Mucosa of stomach (tissue), 1 donor: ENCODE measurements around the gene INIP.

Experiments
- H3K27me3 ChIP-seq: one replicate; pipeline ENCODE4 v1.7.0; 2013; ENCODE audit warnings: mild to moderate bottlenecking, low read length; ENCODE audit not compliant: control insufficient read depth, insufficient read depth
- H3K36me3 ChIP-seq: one replicate; pipeline ENCODE4 v1.7.0; 2013; ENCODE audit warnings: low read length; ENCODE audit not compliant: control insufficient read depth, insufficient read depth
- H3K4me1 ChIP-seq: one replicate; pipeline ENCODE4 v1.7.0; 2013; ENCODE audit warnings: mild to moderate bottlenecking, low read length; ENCODE audit not compliant: control insufficient read depth, insufficient read depth
- H3K4me3 ChIP-seq: one replicate; pipeline ENCODE4 v1.7.0; 2013; ENCODE audit warnings: low read length
- H3K9ac ChIP-seq: one replicate; pipeline ENCODE4 v1.7.0; 2013; ENCODE audit warnings: mild to moderate bottlenecking, low read length, moderate library complexity
- H3K9me3 ChIP-seq: one replicate; pipeline ENCODE4 v1.7.0; 2013; ENCODE audit warnings: mild to moderate bottlenecking, low read length, moderate library complexity; ENCODE audit not compliant: control insufficient read depth
- donor health status: Pancreatic carcinoma.

INIP gene, protein sequence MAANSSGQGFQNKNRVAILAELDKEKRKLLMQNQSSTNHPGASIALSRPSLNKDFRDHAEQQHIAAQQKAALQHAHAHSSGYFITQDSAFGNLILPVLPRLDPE

DNA sequence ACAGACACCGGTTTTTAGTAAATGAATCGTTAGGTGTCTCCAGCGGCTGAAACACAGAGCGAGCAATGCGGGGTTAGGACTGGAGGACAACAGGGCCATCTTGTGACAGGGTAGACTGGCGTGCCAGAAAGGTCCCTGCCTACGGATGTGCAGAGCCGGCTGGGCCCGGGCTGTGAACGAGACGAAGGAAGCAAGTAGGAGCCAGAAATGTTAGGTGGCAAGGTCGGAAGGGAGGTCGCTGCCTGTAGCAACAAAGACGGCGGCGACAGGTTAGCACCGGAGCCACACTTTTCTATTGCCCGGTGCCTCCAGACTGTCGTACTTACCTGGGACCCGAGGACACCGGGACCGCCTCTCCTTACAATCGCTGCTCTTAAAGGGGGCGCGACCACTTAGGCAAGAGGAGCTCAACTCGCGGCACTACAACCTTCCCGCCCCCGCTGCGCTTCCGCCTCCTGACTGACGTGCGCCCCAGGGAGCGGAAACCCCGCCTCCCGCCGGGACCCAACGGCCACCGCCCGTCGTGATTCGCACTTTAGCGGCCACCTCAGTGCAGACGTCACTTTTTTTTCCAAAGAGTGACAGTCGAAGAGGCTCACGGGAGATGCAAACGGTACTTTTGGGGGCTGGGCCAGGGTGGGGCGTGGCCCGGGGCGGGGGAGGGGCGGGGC, at the start of gene INIP:
INIP (minus strand) TSS at position 457 of the 671 bp plus-strand sequence. CDS start 1,632 bp downstream, outside the sequence.
- Histone ChIP-seq H3K9ac (peak within 1 kb of the TSS; percentile 96), H3K9me3 (no peaks in the 10 kb centered on the region), H3K27me3 (no peaks in the 10 kb centered on the region), H3K36me3 (no peaks in the 10 kb centered on the region), H3K4me3 (peak within 1 kb of the TSS; percentile 92), H3K4me1 (no peaks in the 10 kb centered on the region)

DNA sequence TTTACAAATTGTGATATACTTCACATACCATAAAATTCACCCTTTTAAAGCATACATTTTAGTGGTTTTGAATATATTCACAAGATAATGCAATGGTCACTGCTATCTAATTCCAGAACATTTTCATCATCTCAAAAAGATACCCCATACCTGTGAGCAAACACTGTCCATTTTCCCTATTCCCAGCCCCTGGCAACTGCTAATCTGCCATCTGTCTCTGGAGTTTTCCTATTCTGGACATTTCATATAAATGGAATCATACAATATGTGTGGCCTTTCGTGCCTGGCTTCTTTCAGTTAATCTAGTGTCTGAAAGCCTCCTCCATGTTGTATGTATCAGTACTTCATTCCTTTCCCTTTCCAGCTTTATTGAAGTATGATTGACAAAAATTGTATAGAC, 47.4 kb upstream of the INIP start:
- Histone ChIP-seq H3K27me3 (no peaks in the 10 kb centered on the region), H3K9me3 (no peaks in the 10 kb centered on the region)

DNA sequence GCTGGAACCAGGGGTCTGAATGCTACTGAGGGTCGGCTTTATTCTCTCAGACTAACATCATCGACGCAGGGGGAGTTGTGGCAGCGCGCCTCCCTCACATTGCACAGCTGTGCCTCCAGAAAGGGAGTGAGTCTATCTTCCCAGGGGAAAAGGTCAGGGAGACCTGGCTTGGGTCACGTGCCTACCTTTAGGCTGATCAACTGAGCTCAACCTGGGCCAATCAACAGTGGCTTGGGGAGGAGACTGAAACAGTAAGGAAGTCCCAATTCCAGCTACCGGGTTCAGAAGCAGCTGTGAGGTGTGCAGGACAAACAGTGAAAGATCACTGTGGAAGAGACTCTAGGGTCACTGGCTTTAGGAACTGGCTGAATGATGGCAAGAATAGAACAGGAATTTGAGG, 46.9 kb upstream of the INIP start:
- Histone ChIP-seq H3K4me3 (no peak overlapping the region), H3K9ac (no peak overlapping the region), H3K36me3 (no peaks in the 10 kb centered on the region), H3K27me3 (no peaks in the 10 kb centered on the region), H3K9me3 (no peaks in the 10 kb centered on the region), H3K4me1 (peaks cover 7% of the 10 kb centered on the region)

More for the DNA sequence above, 47.4 kb upstream of the INIP start:
- peaks cover 7% of the 10 kb centered on the region for H3K4me1 ChIP-seq
- no peak overlapping the region for H3K9ac ChIP-seq
- no peak overlapping the region for H3K4me3 ChIP-seq
- H3K36me3 ChIP-seq = no peaks in the 10 kb centered on the region

DNA sequence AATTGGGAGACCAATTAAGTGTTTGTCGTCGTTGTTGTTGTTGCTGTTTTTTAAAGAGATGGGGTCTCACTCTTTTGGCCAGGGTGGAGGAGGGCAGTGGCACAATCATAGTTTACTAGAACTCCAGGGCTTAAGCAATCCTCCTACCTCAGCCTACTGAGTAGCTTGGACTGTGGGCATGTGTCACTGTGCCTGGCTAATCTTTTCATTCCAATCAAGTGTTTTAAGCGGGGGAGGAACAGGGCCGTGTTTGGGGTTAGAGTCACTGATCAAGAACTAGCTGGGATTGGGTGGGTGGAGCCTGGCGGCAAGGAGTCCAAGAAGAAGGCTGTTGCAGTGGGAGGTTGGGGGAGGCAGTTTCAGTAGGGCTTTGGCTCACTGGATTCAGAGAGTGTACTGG, 46.4 kb upstream of the INIP start:
- Histone ChIP-seq H3K27me3 (no peaks in the 10 kb centered on the region), H3K4me1 (peaks cover 7% of the 10 kb centered on the region), H3K36me3 (no peaks in the 10 kb centered on the region), H3K9me3 (no peaks in the 10 kb centered on the region), H3K9ac (no peak overlapping the region), H3K4me3 (no peak overlapping the region)

DNA sequence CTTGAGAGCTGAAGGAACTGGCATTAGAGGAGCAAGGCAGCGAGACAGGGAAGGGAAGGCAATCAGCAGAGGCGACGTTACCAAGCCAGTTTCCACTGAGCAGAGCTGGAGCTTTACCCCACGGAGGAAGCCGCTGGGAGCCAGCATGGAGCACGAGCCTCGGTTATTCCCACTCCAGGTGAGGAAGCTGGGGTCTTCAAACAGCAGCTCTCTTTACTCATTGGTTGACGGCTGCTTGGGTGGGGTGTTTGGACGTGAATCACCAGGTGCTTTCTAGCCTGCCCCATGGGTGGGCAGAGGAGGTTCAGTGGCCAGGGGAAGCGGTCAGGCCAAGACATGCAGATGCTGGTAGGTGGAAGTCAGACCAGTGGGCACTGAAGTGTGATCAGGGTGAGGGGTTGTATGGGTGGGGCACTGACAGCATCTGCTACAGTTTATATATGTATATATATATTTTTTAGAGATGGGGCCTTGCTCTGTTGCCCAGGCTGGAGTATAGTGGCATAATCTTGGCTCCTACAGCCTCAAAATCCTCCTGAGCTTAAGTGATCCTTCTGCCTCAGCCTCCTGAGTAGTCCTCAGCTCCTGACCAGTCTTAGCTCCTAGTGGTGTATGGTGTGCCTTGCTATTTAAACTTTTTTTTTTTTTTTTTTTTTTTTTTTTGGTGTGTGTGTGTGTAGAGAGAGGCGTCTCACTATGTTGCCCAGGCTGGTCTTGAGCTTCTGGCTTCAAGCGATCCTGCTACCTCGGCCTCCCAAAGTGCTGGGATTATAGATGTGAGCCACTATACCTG, 45.0 kb upstream of the INIP start:
- H3K36me3 ChIP-seq = no peaks in the 10 kb centered on the region
- H3K9me3 ChIP-seq = no peaks in the 10 kb centered on the region
- H3K9ac ChIP-seq = no peak overlapping the region
- no peaks in the 10 kb centered on the region for H3K27me3 ChIP-seq
- H3K4me1 ChIP-seq = peaks cover 7% of the 10 kb centered on the region
- no peak overlapping the region for H3K4me3 ChIP-seq

DNA sequence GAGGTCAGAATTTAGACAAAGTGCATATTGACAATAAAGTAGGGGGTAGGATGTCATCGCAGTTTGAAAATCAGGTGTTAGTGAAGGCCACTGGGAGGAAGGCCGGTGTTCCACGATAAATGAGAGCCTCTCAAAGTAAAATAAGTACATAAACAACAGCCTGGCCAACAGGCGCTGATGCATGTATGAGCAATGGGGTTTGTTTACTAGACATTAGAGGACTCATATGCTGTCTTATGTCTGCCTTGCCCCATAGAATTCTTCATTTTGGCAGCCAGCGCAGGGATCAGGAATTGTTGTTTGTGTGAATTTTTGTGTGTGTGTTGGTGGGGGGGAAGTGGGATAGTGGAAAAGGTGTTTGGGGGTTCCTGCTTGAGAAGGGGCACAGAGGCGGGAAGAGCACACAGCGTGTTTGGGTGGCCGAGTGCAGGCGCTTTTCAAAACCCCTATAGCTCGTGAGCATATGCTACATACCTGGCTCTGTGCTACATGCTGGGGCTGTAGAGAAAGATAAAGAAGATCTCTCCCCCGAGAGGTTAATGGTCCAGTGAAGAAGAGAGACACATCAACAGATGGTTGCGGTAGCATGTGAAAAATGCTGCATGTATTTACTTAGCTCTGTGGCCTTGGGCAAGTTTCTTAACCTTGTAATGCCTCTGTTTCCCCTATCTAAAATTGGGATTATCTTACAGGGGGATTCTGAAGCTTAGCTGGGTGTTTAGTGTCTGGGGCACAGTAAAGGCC, 44.2 kb upstream of the INIP start:
- Histone ChIP-seq H3K9ac (no peak overlapping the region), H3K4me1 (peaks cover 7% of the 10 kb centered on the region), H3K4me3 (no peak overlapping the region), H3K27me3 (no peaks in the 10 kb centered on the region), H3K36me3 (no peaks in the 10 kb centered on the region), H3K9me3 (no peaks in the 10 kb centered on the region)

DNA sequence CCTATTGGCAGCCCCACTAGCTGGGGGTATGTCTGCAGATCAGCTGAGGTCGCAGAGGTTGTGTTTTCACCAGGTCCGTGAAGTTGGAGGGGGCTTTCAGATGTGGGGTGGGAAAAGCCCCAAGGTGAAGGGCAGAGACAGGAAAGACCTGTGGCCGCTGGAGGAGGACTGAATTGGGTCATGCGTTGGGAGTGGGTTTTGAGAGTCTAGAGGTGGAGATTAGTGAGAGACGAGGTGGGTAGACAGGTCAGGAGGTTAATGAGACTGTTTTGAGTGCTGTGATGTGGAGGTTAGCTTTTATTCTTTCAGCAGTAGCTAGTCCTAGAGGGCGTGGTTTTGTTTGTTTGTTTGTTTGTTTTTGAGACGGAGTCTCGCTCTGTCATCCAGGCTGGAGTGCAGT, 42.9 kb upstream of the INIP start:
- Histone ChIP-seq H3K9ac (no peak overlapping the region), H3K4me3 (no peak overlapping the region), H3K9me3 (no peaks in the 10 kb centered on the region), H3K27me3 (no peaks in the 10 kb centered on the region), H3K36me3 (no peaks in the 10 kb centered on the region), H3K4me1 (peaks cover 8% of the 10 kb centered on the region)

DNA sequence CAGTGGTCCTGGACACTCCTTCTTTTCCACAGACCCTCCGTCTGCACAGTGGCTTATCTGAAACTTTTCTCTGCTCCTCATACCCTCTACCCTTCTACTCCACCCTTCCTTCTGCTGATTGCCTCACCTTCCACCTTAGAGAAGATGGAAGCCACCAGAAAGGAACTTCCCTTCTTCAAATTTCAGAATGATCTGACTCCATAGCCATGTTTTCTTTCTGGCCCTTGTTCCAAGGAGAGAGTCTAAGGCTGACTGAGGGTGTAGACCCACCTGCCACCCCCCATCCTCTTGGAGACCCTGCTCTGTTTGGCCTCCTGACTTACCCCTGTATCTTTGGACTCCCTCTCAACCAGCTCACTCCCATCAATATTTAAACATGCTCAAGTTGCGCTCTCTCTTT, 40.0 kb upstream of the INIP start:
- H3K9ac ChIP-seq = no peak overlapping the region
- peaks cover 22% of the 10 kb centered on the region for H3K4me1 ChIP-seq
- H3K4me3 ChIP-seq = no peak overlapping the region
- H3K27me3 ChIP-seq = no peaks in the 10 kb centered on the region
- H3K9me3 ChIP-seq = no peaks in the 10 kb centered on the region
- H3K36me3 ChIP-seq = no peaks in the 10 kb centered on the region

DNA sequence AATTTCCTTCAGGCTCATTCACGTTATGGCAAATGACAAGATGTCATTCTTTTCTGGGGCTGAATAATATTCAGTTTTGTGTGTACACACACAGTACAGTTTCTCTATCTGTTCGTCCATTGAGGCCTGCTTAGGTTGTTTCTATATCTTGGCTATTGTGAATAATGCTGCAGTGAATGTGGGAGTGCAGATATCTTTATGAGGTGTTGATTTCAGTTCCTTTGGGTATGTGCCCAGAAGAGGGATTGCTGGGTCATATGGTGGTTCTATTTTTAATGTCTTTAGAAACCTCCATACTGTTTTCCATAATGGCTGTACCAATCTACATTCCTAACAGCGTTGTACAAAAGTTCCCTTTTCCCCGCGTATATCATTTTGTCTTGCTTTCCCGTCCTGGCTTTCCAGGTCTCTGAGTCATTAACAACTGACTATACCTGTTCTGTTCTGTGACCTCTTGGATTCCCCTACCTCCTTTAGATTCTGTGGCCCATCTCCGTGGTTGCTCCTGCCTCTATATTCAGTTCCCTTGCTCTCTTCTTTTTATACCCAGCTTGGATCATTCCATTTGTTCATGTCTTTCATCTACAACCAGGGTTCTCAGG, 39.5 kb upstream of the INIP start:
- Histone ChIP-seq H3K4me1 (peaks cover 28% of the 10 kb centered on the region), H3K4me3 (no peak overlapping the region), H3K27me3 (no peaks in the 10 kb centered on the region), H3K9me3 (no peaks in the 10 kb centered on the region), H3K9ac (no peak overlapping the region), H3K36me3 (no peaks in the 10 kb centered on the region)

DNA sequence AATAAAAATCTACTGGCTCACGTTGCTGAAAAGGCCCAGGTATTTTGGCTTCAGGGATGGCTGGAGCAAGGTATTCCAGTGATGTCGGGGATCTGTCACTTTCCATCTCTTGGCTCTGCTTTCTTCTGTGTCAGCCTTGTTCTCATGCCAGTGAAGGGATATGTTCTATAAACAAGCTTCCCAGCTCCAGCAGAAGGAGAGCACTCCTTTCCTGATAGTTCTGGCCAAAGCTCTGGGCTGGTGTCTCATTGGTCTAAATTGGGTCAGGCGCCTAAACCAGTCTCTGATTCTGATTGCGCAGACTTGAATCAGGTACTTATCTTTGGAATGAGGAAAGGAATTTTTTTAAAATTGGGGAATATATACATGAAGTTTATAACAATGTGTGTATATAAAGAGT, 37.8 kb upstream of the INIP start:
- H3K36me3 ChIP-seq = no peaks in the 10 kb centered on the region
- no peaks in the 10 kb centered on the region for H3K9me3 ChIP-seq
- H3K4me3 ChIP-seq = no peak overlapping the region
- H3K27me3 ChIP-seq = no peaks in the 10 kb centered on the region
- no peak overlapping the region for H3K9ac ChIP-seq
- H3K4me1 ChIP-seq = peaks cover 38% of the 10 kb centered on the region

DNA sequence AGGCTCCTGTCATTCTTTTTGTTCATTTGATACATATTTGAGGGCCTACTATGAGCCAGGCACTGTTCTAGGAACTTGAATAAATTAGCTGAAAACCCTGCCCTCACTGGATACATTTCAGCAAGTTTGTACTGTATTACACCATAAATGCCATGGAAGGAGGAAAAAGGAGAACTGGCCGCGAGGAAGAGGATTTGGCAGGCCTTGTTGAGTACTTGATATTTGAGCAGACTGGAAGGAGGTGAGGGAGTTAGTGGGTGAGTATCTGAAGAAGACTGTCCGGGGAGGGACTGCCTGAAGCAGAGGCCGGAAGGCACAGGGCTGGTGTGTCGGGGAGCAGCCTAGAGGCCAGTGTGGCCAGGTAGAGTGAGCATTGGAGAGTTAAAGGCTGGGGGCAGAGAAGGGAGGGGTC, 37.1 kb upstream of the INIP start:
- Histone ChIP-seq H3K9me3 (no peaks in the 10 kb centered on the region), H3K4me1 (peaks cover 39% of the 10 kb centered on the region), H3K4me3 (no peak overlapping the region), H3K36me3 (no peaks in the 10 kb centered on the region), H3K27me3 (no peaks in the 10 kb centered on the region), H3K9ac (no peak overlapping the region)
